PC-9 (cell line): ENCODE results near the gene EXO1. TPM values are rescaled to one million over a fixed set of nuclear protein-coding genes. Genes with fewer than 3 reads are reported as not detected.

ENCODE experiments used
- BruUV-seq: library from RNA; stranded (reverse); fragments of 400-500 nt; replicated peaks from 2 replicates; lab custom pipeline; 2021; lab: Mats Ljungman, UMichigan
- CTCF ChIA-PET: fragments of 300-600 bp; sonication (Branson Sonifier 250); formaldehyde crosslinking; loops from one replicate; lab custom pipeline; 2022; ENCODE audit warnings: antibody characterized with exemption; lab: Charles Lee
- POLR2A ChIA-PET: fragments of 300-600 bp; sonication (Branson Sonifier 250); formaldehyde crosslinking; loops from one replicate; lab custom pipeline; 2022; ENCODE audit warnings: antibody characterized with exemption; ENCODE audit not compliant: unreplicated experiment; lab: Charles Lee
- DNase-seq, 2 experiments: peaks; one replicate each; pipeline versions ENCODE4 v3.0.0 to v3.0.0-alpha.2; 2015 to 2022; ENCODE audit warnings: mixed read lengths in 1 of 2
- H2AFZ ChIP-seq: fragments of 200-600 bp; sonication (generic); 2 replicates; pipeline ENCODE4 v1.8.1; 2017; ENCODE audit warnings: antibody characterized with exemption
- H3F3A ChIP-seq: fragments of 200-600 bp; sonication (generic); 2 replicates; pipeline ENCODE4 v1.8.1; 2017; ENCODE audit warnings: antibody characterized with exemption, mild to moderate bottlenecking, low read depth; ENCODE audit not compliant: insufficient read depth
- H3K27ac ChIP-seq: fragments of 200-600 bp; sonication (generic); 2 replicates; pipeline ENCODE4 v1.6.1; 2016; ENCODE audit warnings: mixed run types
- H3K27me3 ChIP-seq: fragments of 200-600 bp; sonication (generic); 2 replicates; pipeline ENCODE4 v1.6.1; 2016; ENCODE audit warnings: low read depth, mixed run types; ENCODE audit not compliant: insufficient read depth
- H3K36me3 ChIP-seq: fragments of 200-600 bp; sonication (generic); 2 replicates; pipeline ENCODE4 v1.6.1; 2016; ENCODE audit warnings: low read depth, mixed run types
- H3K4me1 ChIP-seq: fragments of 200-600 bp; sonication (generic); replicated peaks from 2 replicates; pipeline ENCODE4 v1.6.1; 2016; ENCODE audit warnings: mixed run types; ENCODE audit not compliant: insufficient read depth
- H3K4me2 ChIP-seq: fragments of 200-600 bp; sonication (generic); 2 replicates; pipeline ENCODE4 v1.6.1; 2017; ENCODE audit warnings: mixed run types
- H3K4me3 ChIP-seq: fragments of 200-600 bp; sonication (generic); 2 replicates; pipeline ENCODE4 v1.6.1; 2016; ENCODE audit warnings: mixed run types
- H3K79me2 ChIP-seq: fragments of 200-600 bp; sonication (generic); 2 replicates; pipeline ENCODE4 v1.6.1; 2017; ENCODE audit warnings: low read depth, mixed run types
- H3K9me2 ChIP-seq: fragments of 200-600 bp; sonication (generic); 2 replicates; pipeline ENCODE4 v1.8.1; 2017; ENCODE audit warnings: mild to moderate bottlenecking; ENCODE audit not compliant: insufficient read depth
- H3K9me3 ChIP-seq: fragments of 200-600 bp; sonication (generic); 2 replicates; pipeline ENCODE4 v1.8.1; 2016; ENCODE audit warnings: low read depth; ENCODE audit not compliant: insufficient read depth
- H4K20me1 ChIP-seq: fragments of 200-600 bp; sonication (generic); 2 replicates; pipeline ENCODE4 v1.8.1; 2017; ENCODE audit not compliant: insufficient read depth
- CTCF ChIP-seq: fragments of 200-600 bp; sonication (generic); conservative IDR thresholded peaks from 2 replicates; pipeline ENCODE4 v1.6.1; 2017; ENCODE audit warnings: mixed run types, antibody characterized with exemption, mild to moderate bottlenecking, moderate library complexity
- EZH2 ChIP-seq: fragments of 200-600 bp; sonication (generic); IDR thresholded peaks from 2 replicates; pipeline ENCODE4 v1.8.0; 2017; ENCODE audit warnings: antibody characterized with exemption, low read depth
- intact Hi-C: fragments of 100-400 bp; cut with micrococcal nuclease; formaldehyde crosslinking; loops from one replicate; pipeline ENCODE4 v1.10.0; 2022; ENCODE audit not compliant: unreplicated experiment
- total RNA-seq: library from RNA; stranded (reverse); gene quantifications from 2 replicates; pipeline ENCODE4 v1.2.3, GENCODE V29; 2021

EXO1 gene
- total RNA-seq, 1 experiment from 2014 or later = 32.1 TPM

GRCh38 chr1:241932845-241933244 is 84.8 kb downstream of the EXO1 start:
- Histone ChIP-seq H3K4me3 (no peak overlapping the region), H3K27ac (no peak overlapping the region), H3K79me2 (no peaks in the 10 kb centered on the region), H4K20me1 (no peaks in the 10 kb centered on the region), H3K9me3 (no peaks in the 10 kb centered on the region), H3K27me3 (no peaks in the 10 kb centered on the region), H3F3A (no peaks in the 10 kb centered on the region), H3K36me3 (no peaks in the 10 kb centered on the region), H3K4me2 (no peak overlapping the region), H3K4me1 (no peaks in the 10 kb centered on the region), H3K9me2 (no peaks in the 10 kb centered on the region), H2AFZ (no peak overlapping the region)
- ChIA-PET POLR2A (no interaction called here), CTCF (no interaction called here)
- intact Hi-C loops = no loop called here
- no peak for DNase-seq
- TF ChIP-seq CTCF = no peak
- TF ChIP-seq EZH2 = no peak
- BruUV-seq = no TSS peak

GRCh38 chr1:241934201-241934848 is 86.3 kb downstream of the EXO1 start:
- Histone ChIP-seq H3K9me2 (no peaks in the 10 kb centered on the region), H3K9me3 (no peaks in the 10 kb centered on the region), H3F3A (no peaks in the 10 kb centered on the region), H4K20me1 (no peaks in the 10 kb centered on the region), H3K27ac (no peak overlapping the region), H3K4me2 (no peak overlapping the region), H3K79me2 (no peaks in the 10 kb centered on the region), H3K36me3 (no peaks in the 10 kb centered on the region), H3K27me3 (no peaks in the 10 kb centered on the region), H3K4me1 (no peaks in the 10 kb centered on the region), H2AFZ (no peak overlapping the region), H3K4me3 (no peak overlapping the region)
- POLR2A ChIA-PET = no interaction called here
- DNase-seq = no peak
- no peak for TF ChIP-seq EZH2
- TF ChIP-seq CTCF = no peak
- CTCF ChIA-PET = no interaction called here
- no TSS peak for BruUV-seq
- intact Hi-C loops = no loop called here

- Histone ChIP-seq H3K79me2 (no peaks in the 10 kb centered on the region), H3K9me2 (no peaks in the 10 kb centered on the region), H3K4me1 (no peaks in the 10 kb centered on the region), H3K36me3 (no peaks in the 10 kb centered on the region), H3K9me3 (no peaks in the 10 kb centered on the region), H4K20me1 (no peaks in the 10 kb centered on the region), H3K4me3 (no peak overlapping the region), H2AFZ (no peak overlapping the region), H3K27ac (no peak overlapping the region), H3K4me2 (no peak overlapping the region), H3K27me3 (no peaks in the 10 kb centered on the region), H3F3A (no peaks in the 10 kb centered on the region)
- TF ChIP-seq EZH2 (no peak), CTCF (no peak)
- no peak for DNase-seq
- BruUV-seq = no TSS peak
- POLR2A ChIA-PET = no interaction called here
- CTCF ChIA-PET = no interaction called here
- intact Hi-C loops = no loop called here
Observed at GRCh38 chr1:241934866-241935265, 86.9 kb downstream of the EXO1 start.

Other genes starting within 250 kb of the EXO1 start
- 34.6 and 47.8 TPM in 2 replicates for gene CHML, start 207.8 kb upstream of the EXO1 start, total RNA-seq
- 53.2 and 62.7 TPM in 2 replicates for gene OPN3, start 207.8 kb upstream of the EXO1 start, total RNA-seq
- gene WDR64, start 195.9 kb upstream of the EXO1 start, total RNA-seq = not detected in 2 replicates
- 0.30 and 0.37 TPM in 2 replicates for gene BECN2, start 109.6 kb downstream of the EXO1 start, total RNA-seq
- 0.68 and 1.2 TPM in 2 replicates for gene MAP1LC3C, start 150.9 kb downstream of the EXO1 start, total RNA-seq